Activated B cell treated with CpG ODN at 0.5 μM for 24 hours (primary cell): ENCODE data around the gene WDFY4. TPM values are rescaled to one million over a fixed set of nuclear protein-coding genes. Genes with fewer than 3 reads are reported as not detected.

Source experiments
- ATAC-seq: fragments of 200-7000 bp; cut with Tn5 transposase; one replicate; pipeline ENCODE4 v1.10.0; 2021; ENCODE audit warnings: low read depth, mild to moderate bottlenecking, moderate library complexity
- CTCF ChIA-PET: fragments of 350-600 bp; sonication (Branson Sonifier 250); formaldehyde crosslinking; loops from one replicate; lab custom pipeline; 2021; ENCODE audit warnings: antibody characterized with exemption; lab: Charles Lee
- POLR2A ChIA-PET: fragments of 350-600 bp; sonication (Branson Sonifier 250); formaldehyde crosslinking; loops from one replicate; lab custom pipeline; 2021; ENCODE audit warnings: antibody characterized with exemption; lab: Charles Lee
- DNase-seq: peaks from one replicate; pipeline ENCODE4 v3.0.0; 2022
- H3K27ac Mint-ChIP-seq: one replicate; pipeline ENCODE4 v1.8.0; 2020; ENCODE audit warnings: mixed read lengths
- H3K27me3 Mint-ChIP-seq: one replicate; pipeline ENCODE4 v1.8.0; 2021; ENCODE audit warnings: mixed read lengths
- H3K36me3 Mint-ChIP-seq: one replicate; pipeline ENCODE4 v1.8.0; 2021; ENCODE audit warnings: low read depth, mixed read lengths
- H3K4me1 Mint-ChIP-seq: one replicate; pipeline ENCODE4 v1.8.0; 2021; ENCODE audit warnings: mixed read lengths
- H3K4me3 Mint-ChIP-seq: one replicate; pipeline ENCODE4 v1.8.0; 2020; ENCODE audit warnings: mild to moderate bottlenecking, mixed read lengths
- H3K9me3 Mint-ChIP-seq: one replicate; pipeline ENCODE4 v1.8.0; 2020; ENCODE audit warnings: mixed read lengths
- intact Hi-C: fragments of 100-400 bp; cut with micrococcal nuclease; formaldehyde crosslinking; loops from one replicate; pipeline ENCODE4 v1.15.1; 2024
- total RNA-seq: library from RNA; stranded (reverse); gene quantifications from 2 replicates; pipeline ENCODE4 v1.2.3, GENCODE V29; 2022
- TF ChIP-seq, protein P1 (sequence below): fragments of 200-600 bp; IDR thresholded peaks from one replicate; pipeline ENCODE4 v1.8.0; 2022; ENCODE audit warnings: antibody characterized with exemption, mild to moderate bottlenecking

Gene WDFY4
- total RNA-seq, 1 donor from 2014 or later = 488 TPM

DNA sequence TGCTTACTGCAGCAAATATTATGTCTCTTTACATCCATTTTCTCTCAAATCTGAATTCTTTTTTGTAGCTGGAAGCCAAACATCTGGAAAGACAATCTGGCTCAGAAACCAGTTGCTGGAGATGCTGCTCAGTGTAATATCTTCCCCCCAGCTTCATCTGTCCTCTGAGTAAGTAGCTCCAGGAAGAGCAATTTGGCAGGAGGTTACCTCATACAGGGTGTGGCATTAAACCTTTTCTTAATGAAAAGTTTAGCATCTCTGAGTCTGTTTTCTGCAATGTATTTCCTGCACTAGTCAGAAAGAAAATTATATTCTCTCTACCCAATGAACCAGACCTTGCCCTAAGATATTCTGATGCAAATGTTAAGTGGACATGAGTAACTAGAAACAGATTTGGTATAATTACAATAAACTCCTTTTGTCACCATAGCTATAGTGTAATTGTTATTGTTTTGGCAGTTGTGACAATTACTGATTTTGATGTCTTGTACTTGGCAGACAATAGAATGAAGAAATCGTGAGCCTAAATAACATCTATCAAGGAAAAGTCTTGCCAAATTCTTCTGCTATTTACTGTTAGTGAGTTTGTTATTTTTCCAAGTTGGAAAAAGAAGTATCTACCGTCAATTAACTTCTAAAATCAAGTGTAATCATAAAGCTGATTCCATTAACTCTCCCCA is 123.3 kb downstream of the WDFY4 start:
- no peaks in the 10 kb centered on the region for H3K27me3 Mint-ChIP-seq
- no peak for ATAC-seq
- no peak for DNase-seq
- no peaks in the 10 kb centered on the region for H3K9me3 Mint-ChIP-seq
- TF ChIP-seq, protein P1, sequence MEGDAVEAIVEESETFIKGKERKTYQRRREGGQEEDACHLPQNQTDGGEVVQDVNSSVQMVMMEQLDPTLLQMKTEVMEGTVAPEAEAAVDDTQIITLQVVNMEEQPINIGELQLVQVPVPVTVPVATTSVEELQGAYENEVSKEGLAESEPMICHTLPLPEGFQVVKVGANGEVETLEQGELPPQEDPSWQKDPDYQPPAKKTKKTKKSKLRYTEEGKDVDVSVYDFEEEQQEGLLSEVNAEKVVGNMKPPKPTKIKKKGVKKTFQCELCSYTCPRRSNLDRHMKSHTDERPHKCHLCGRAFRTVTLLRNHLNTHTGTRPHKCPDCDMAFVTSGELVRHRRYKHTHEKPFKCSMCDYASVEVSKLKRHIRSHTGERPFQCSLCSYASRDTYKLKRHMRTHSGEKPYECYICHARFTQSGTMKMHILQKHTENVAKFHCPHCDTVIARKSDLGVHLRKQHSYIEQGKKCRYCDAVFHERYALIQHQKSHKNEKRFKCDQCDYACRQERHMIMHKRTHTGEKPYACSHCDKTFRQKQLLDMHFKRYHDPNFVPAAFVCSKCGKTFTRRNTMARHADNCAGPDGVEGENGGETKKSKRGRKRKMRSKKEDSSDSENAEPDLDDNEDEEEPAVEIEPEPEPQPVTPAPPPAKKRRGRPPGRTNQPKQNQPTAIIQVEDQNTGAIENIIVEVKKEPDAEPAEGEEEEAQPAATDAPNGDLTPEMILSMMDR = no peak
- intact Hi-C loops = no loop called here
- POLR2A ChIA-PET = no interaction called here
- H3K27ac Mint-ChIP-seq = peak overlapping the region; percentile 1
- peaks cover 43% of the 10 kb centered on the region for H3K36me3 Mint-ChIP-seq
- CTCF ChIA-PET = interaction anchor here (1.2 kb wide), 1 partner anchor 151 kb away, joined by 3 read pairs; no protein-coding TSS in a partner anchor
- H3K4me3 Mint-ChIP-seq = no peak overlapping the region
- peaks cover 30% of the 10 kb centered on the region for H3K4me1 Mint-ChIP-seq

DNA sequence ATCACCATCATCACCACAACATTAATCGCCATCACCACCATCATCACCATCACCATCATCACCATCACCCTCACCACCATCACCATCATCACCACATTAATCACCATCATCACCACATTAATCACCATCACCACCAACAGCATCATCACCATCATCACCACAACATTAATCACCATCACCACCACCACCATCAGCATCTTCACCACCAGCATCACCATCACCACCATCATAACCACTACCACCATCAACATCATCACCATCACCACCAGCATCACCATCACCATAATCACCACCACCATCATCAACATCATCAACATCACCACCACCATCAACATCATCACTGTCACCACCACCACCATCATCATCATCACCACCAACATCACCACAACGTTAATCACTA is 124.6 kb downstream of the WDFY4 start:
- Mint-ChIP-seq H3K9me3 (no peaks in the 10 kb centered on the region), H3K36me3 (peaks cover 37% of the 10 kb centered on the region), H3K4me1 (peaks cover 16% of the 10 kb centered on the region), H3K27ac (no peak overlapping the region), H3K27me3 (no peaks in the 10 kb centered on the region), H3K4me3 (no peak overlapping the region)
- no peak for DNase-seq
- intact Hi-C loops = no loop called here
- POLR2A ChIA-PET = no interaction called here
- no peak for ATAC-seq
- CTCF ChIA-PET = no interaction called here
- TF ChIP-seq, protein P1 = no peak

DNA sequence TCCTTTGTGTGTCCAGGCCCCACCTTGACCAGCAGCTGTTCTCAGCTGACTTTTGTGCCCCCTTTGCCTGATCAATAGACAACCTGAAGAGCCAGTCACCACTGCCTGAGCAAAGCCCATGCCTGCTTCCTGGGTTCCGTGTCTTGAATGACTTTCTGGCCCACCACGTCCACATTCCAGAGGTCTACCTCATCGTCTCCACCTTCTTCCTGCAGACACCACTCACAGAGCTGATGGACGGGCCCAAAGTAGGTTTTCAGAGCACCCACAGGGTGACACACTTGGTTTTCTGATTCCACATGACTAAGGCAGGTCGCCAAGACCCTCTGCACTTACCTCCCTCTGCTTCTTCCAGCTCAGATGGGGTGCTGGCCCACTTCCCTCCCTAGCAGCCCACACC is 126.8 kb downstream of the WDFY4 start:
- Mint-ChIP-seq H3K9me3 (no peaks in the 10 kb centered on the region), H3K4me1 (peaks cover 3% of the 10 kb centered on the region), H3K27me3 (no peaks in the 10 kb centered on the region), H3K4me3 (no peak overlapping the region), H3K36me3 (peaks cover 34% of the 10 kb centered on the region), H3K27ac (no peak overlapping the region)
- TF ChIP-seq, protein P1 = no peak
- DNase-seq = no peak
- ChIA-PET CTCF (no interaction called here), POLR2A (interaction anchor here (1.0 kb wide), 1 partner anchor 45 kb away, joined by 3 read pairs; no protein-coding TSS in a partner anchor)
- no peak for ATAC-seq
- intact Hi-C loops = no loop called here

DNA sequence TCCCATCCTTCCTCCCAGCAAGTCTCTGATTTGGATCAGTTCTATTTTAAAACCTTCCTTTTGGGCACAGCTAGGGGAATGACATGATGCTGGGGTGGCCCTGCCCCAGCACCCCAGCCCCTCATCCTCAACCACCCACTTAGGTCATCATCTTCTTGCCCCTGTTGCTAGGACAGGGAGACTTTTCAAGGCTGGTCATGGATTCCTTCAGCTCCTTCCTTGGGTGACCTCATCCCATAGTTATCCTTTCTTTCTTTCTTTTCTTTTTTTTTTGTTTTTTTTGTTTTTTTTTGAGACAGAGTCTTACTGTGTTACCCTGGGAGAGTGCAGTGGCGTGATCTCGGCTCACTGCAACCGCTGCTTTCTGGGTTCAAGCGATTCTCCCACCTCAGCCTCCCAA is 127.2 kb downstream of the WDFY4 start:
- intact Hi-C loops = no loop called here
- Mint-ChIP-seq H3K27ac (no peak overlapping the region), H3K9me3 (no peaks in the 10 kb centered on the region), H3K4me3 (no peak overlapping the region), H3K36me3 (peaks cover 33% of the 10 kb centered on the region), H3K4me1 (peaks cover 3% of the 10 kb centered on the region), H3K27me3 (no peaks in the 10 kb centered on the region)
- ATAC-seq (no peak), DNase-seq (no peak)
- TF ChIP-seq, protein P1 = no peak
- POLR2A ChIA-PET = no interaction called here
- CTCF ChIA-PET = no interaction called here

DNA sequence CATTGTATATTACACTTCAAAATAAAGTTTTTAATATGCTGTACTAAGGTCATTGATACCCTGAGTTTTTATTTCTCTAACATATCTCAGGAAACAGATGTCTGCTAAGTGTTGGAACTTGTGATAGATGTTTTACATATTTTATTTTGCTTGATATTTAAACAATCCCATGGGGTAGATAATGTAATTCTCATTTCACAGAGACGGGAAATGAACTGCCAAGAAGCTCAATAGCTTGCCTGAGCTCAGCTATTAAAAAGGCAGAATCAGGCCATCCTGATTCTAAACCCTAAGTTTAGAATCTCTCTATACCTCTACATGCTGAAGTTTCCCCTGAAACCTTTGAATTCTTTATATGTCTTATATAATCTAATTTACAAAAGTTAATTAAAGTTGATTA is 128.6 kb downstream of the WDFY4 start:
- Mint-ChIP-seq H3K4me3 (no peak overlapping the region), H3K9me3 (no peaks in the 10 kb centered on the region), H3K36me3 (peaks cover 42% of the 10 kb centered on the region), H3K27me3 (no peaks in the 10 kb centered on the region), H3K4me1 (peaks cover 3% of the 10 kb centered on the region), H3K27ac (no peak overlapping the region)
- ATAC-seq = no peak
- intact Hi-C loops = no loop called here
- CTCF ChIA-PET = interaction anchor here (1.6 kb wide), 1 partner anchor 155 kb away, joined by 4 read pairs; no protein-coding TSS in a partner anchor
- POLR2A ChIA-PET = no interaction called here
- DNase-seq = no peak
- TF ChIP-seq, protein P1 = no peak
